ENCODE data around the gene UCHL3.

The UCHL3 gene

DNA sequence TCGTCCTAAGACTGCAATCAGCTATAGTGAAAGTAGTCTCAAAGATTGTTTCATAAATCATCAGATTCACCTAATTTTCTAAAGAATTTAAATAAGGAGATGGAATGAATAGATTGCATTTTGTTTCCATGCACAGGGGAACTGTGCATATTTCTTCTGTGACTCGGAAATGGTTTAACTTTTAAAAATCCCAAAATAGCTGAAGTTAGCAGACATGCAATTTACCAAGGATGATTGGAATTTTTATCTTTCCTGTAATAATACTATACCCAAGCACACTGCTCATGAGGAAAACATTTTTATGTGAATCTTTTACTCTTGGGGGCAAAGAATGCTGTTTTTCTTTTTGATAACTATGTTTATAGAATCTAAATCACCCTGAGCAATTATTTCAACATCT lies 71.6 kb downstream of the UCHL3 start:
- no peak for DNase-seq (ENCODE audit: low read depth in 3 of 3, low spot score in 1 of 3)

DNA sequence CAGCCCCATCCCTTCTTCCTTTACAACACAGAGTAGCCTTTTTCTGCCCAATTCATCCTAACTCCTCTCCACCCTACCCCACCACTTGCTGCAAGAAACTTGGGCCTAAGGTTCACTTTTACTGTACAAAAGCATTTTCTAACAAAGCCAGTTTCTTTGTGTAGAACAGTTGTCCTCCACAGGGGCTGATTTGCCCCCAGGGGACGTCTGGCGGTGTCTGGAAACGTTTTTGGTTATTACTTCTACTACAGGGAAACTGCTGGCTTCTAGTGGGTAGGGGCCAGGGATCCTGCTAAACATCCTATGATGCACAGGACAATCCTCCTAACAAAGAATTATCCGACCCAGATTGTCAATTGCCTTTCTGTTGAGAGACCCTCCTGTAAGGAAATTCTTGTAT lies 79.2 kb downstream of the UCHL3 start:
- no peak for DNase-seq (ENCODE audit: low read depth in 3 of 3, low spot score in 1 of 3)

DNA sequence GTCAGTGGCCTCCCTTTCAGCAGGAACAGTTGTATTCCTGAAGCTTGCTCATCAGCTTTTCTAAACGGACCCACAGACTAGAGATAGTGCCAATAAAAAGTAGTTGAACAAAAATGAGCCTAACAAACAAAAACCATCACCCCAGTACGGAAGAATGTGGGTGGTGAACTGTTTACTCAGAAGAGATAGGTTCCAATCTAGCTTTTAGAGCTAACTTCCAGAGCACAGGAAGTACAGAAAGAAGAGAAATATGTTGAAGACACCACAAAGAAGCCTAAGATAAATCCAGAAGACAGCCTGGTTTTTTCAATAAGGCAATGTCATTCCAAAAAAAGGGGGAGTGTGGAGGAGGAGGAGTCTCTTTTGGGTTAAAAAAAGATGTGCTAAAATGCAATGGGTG lies 83.7 kb downstream of the UCHL3 start:
- no peak for DNase-seq (ENCODE audit: low read depth in 3 of 3, low spot score in 1 of 3)

DNA sequence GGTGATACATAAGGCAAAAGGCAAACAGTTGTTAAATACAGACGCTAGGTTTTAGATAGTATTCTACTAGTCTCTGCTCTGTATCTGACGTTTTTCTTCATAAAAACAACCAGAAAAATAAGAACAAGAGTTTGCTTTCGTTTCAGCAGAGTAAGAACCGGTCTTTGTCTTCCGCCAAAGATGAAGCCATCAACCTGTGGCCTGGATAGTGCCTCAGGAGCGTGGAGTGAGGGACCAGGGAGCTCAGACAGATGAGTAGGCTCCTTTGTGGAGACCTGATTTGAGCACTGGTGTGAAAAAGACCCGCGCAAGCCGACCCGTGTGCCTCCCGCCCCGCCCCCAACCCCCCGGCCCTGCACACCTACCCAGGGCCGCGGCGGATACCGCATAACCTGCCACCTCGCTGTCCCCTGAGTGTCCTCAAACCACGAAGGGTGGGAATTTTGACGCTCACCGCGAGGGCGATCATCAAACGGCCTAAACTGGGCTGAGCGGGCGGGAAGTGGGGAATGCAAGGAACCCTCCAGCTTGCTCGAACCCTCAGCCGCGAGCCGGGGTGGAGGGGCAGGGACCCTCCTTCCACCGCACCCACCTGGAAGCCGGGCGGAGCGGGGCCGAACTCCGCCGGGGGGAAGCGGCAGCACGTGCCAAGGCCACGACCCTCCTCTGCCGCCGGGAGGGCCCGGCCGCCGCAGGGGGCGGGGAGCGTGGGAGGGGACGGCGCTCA lies 85.7 kb downstream of the UCHL3 start:
- no peak for DNase-seq (ENCODE audit: low read depth in 3 of 3, low spot score in 1 of 3)

DNA sequence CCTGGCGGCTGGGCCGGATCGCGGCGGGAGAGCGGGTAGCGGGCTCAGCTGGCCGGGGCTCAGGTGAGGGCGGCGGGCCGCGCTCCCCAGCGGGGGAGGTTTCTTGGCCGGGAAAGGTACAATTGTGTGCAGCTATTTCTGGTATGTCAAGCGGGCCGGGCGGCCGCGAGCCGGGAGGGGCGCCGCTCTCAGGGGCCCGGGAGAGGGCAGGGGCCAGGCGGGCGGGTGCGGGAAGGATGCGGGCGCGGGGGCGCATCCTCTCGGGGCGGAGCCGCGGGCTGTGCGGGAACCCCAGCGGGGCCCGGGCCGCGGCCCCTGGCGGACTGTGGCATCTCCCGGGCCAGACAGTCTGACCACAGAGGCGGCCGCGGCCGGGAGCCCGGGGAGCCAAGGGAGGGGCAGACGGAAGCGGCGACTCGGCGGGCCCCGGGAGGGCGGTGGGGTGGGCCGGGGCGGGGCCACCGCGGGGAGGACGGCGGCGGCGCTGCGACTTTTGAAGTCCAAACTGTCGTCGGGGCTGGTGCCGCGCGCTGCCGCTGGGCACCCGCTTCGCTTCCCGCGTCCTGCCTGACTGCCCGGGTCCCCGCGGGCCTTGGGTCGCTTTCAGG lies 86.3 kb downstream of the UCHL3 start, which contains the start of gene LMO7:
Gene LMO7 (plus strand): TSS at position 503 of the 608 bp plus-strand sequence. CDS start 328 bp downstream, outside the sequence.
- DNase-seq (ENCODE audit: low read depth in 3 of 3, low spot score in 1 of 3): peak; percentile 3 to 16 (median 13)

DNA sequence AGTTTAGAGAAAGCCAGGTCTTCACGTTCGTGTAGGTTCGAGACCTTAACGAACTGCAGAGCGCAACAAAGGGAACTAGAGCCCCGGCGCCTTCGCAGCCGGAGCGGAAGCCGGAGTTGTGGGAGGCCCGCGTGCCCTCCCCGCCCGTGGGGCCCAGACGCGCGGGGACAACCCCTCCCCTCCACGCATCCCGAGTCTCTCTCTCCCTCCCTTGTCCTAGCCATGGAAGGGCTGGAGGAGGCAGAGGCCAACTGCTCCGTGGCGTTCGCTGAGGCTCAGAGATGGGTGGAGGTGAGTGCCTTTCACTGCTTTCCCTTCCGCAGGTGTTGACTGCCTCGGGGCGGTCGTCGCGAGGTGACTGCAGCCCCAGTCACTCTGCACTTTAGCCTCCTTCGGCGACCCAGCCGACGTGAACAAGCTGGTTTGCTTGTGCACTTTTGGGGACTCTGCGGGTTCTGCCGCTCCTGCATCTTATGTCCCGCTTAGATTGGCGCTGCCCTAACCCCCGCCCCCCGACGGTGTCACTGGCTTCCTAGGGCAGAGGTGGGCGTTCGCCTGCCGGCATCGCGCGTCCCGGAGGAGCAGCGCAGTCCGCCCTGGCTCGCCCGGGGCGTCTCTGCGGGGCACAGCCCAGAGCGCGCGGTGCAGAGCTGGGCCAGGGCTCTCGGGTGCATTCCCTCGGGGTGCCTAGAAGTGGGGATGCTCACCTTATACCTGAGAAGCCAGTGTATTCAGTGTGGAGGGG lies 87.0 kb downstream of the UCHL3 start:
- peak in 2 of 3 donors; percentile 2 to 18 for DNase-seq (ENCODE audit: low read depth in 3 of 3, low spot score in 1 of 3)

DNA sequence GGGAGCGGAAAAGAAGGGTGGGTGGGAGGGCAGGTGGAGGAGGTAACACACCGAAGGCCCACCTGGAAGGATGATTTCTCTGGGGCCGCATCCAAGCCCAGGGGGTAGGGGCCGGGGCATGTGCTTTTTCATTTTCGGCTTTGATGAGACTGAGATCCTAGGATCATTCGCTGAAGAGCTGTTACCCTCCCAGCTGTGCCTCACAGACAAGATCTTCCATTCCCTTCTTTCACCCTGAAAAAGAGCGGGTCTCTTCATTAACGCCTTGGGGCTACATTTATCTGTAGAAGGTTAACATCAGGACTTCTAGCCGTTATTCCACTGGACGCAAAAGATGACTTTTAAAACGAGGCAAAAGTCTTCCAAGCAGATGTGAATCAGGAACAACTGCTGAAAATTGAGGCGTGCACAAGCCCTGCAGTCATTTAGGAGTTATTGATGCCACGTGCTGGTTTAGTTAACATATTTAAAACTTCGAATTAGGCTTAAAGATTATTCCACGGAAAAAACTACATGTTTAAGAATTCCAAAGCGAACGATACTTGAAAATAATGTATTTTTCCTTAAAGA lies 87.7 kb downstream of the UCHL3 start:
- no peak for DNase-seq (ENCODE audit: low read depth in 3 of 3, low spot score in 1 of 3)

DNA sequence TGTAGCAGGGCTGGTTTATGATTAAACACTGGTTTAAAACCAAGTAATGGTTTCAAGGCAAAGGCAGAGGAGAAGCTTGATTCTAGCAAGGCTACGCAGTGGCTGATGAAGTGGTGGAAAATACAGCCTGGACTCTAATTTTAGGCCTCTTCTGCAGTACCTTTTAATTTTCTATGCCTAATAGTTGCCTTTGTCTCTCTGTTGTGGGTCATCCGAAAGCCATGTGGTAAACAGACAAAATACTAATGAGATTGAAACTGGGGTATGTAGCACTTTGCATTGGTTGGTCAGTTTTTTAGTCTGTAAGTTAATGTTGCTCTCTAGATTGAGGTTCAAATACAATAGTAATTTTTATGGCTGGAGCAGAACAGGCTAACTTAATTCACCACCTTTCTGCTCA lies 89.9 kb downstream of the UCHL3 start:
- no peak for DNase-seq (ENCODE audit: low read depth in 3 of 3, low spot score in 1 of 3)

DNA sequence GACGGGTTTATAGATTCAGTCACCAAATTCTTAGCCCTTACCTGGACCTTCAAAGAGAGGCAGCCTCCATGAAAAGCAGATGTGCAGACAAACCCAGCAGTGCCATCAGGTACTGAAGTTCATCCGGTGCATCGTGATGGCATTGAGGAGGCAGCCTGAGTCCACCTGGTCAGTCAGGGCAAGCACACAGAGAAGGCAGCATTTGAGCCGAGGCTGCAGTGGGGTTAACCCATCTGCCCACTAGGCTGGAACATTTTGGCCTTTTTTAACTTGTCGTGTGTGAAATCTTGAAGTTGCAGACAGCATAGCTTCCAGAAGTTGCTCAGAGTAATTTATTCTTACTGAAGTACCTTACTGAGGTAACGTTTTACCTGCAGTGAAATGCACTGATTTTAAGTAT lies 91.4 kb downstream of the UCHL3 start:
- DNase-seq (ENCODE audit: low read depth in 3 of 3, low spot score in 1 of 3): no peak

DNA sequence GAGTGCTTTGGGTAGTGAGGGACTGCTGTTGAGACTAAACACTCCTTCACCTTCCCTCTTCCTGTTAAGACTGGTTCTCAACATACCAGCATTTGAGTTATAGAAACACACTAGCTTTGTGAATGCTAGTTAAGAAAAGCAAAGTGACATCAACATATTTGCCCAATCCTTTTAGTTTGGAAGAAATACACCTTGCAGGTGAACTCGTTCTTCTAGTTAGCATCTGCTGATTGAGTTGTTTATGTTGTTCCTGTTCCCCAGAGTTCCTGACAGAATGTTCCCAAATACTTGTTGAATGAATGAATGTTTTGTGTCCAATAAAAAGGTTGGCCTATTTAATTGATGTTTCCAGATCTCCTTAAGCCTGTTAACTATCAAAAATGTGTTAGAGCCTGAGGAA lies 93.6 kb downstream of the UCHL3 start:
- no peak for DNase-seq (ENCODE audit: low read depth in 3 of 3, low spot score in 1 of 3)

DNA sequence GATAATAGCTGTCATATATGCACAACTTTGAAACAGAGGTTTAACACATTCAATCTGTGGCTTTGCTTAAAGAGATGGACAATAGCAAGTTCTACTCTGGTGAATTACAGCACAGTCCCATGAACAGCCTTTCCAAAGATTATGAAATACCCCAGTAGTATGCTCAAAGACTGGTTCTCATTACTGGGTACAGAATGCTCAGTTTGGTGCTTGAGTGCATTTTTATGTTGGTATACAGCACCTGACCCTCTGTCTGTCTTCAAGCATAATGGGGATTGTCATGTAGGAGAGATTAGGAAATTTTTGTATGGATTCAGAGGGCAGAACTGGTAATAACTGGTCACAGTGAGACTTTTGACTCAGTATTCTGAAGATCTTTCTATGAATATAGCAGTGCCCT lies 94.1 kb downstream of the UCHL3 start:
- no peak for DNase-seq (ENCODE audit: low read depth in 3 of 3, low spot score in 1 of 3)

DNA sequence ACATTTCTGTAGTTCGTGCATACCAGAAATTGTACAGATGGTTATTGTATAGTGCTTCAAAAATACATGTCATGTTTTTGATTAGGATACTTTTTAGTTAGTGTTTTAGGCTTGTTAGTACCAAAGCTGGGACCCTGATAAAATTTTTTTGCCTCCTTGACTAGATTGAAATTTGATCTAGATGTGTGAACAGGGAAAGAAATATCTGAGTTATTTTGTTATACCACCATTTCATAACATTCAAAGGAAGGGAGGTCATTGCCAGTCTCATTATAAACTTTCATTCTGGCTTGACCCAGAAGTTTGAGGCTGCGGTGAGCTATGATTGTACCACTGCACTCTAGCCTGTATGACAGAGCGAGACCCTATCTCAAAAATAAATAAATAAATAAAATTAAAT lies 95.5 kb downstream of the UCHL3 start:
- no peak for DNase-seq (ENCODE audit: low read depth in 3 of 3, low spot score in 1 of 3)

DNA sequence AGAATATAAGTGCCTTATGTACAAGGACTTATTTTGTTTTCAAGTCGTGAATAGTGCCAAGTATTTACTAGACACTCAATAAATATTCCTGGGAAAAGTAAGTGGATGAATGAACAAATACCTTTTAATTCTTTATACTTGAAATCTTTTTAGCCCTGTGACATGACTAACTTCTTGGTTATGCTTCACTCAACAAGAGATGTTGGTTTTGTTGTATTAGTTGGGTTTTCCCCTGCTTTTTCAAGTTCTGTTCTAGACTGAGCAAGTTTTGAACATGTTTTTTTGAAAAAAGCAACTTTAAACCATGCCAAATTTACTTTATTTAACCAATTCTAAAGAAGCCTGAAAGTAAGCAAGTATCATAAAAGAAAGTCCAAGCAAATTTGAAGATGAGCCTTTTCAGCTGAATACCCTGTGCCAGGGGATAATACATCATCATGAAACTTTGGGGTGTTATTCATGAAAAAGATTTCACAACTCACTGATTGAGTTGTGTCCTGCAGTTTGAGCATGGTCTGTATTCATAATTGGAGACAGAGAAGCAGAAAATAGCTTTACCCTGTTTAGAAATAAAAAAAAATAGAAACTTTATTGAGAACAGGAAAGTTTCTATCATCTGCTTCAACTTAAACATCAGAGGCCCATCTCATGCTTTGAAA lies 97.7 kb downstream of the UCHL3 start:
- DNase-seq (ENCODE audit: low read depth in 3 of 3, low spot score in 1 of 3): no peak

DNA sequence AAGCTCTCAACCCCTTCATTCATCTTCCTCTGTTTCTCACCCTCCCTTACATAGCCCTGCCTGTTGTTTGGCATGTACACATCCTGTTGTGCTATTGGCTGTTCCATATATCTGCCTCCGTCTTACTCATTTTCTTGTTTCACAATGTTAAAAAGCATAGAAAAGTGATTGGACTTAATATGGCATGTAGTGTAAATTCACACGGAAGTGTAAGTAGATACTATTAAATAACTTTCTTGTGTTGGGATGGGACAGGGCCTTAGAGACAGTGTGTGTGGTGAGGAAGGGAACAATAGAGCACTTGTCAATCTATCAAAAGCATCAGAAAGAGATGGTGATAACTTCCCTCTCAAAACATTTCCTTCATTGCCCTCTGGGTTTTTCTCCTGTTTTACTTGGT lies 98.9 kb downstream of the UCHL3 start:
- DNase-seq (ENCODE audit: low read depth in 3 of 3, low spot score in 1 of 3): no peak

DNA sequence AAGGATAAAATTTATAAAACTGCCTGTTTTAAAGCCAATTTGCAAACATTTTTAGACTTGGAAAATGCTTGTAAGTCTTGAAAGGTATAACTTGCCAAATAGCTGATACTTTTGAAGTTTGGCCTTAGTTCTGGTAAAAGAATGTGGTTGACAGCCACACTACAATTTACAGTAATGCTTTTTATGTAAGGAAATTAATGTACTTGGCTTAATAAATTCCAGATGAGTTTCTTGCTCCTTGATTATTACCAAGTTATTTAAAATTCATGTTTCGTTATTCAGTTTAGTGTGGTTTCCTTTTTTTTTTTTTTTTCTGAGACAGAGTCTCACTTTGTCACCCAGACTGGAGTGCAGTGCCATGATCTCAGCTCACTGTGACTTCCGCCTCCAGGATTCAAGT lies 101.4 kb downstream of the UCHL3 start:
- no peak for DNase-seq (ENCODE audit: low read depth in 3 of 3, low spot score in 1 of 3)

DNA sequence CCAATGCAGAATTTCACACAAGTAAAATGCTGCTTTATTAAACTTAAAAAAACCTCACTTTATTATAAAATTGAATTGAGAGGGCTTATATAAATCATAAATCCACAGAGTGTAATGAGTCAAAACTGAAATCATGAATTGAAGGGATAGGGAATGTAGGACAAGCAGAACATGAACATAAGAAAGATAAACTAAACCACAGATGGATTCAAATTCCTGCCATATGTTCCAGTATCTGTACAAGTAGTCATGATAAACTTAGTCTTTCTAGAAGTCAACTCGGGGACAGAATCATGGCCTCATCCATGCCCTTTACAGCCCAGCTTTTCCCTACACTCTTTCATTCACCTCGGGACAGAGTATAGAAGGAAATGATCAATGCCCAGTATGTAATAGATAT lies 103.1 kb downstream of the UCHL3 start:
- no peak for DNase-seq (ENCODE audit: low read depth in 3 of 3, low spot score in 1 of 3)
